Measurements from ENCODE around the gene FALEC.

FALEC gene

GRCh38 chr1:150476754-150477153, 38.8 kb upstream of the FALEC start:
- in situ Hi-C loops (cut with MboI; ENCODE audit: low pct_unique_long_range_greater_than_20kb, low sequenced_read_pairs, unreplicated experiment), result no loop called here
- TF ChIP-seq CTCF (IDR thresholded peaks at IDR 0.05; ENCODE audit: extremely low read depth, insufficient read depth, missing control alignments), result no peak
- no peak for DNase-seq (ENCODE audit: low spot score)

- in situ Hi-C loops (cut with MboI; ENCODE audit: low pct_unique_long_range_greater_than_20kb, low sequenced_read_pairs, unreplicated experiment), result no loop called here
- DNase-seq (ENCODE audit: low spot score), result no peak
- no peak for TF ChIP-seq CTCF (IDR thresholded peaks at IDR 0.05; ENCODE audit: extremely low read depth, insufficient read depth, missing control alignments)
These were observed 38.2 kb upstream of the FALEC start for GRCh38 chr1:150477320-150477719.

- no peak for TF ChIP-seq CTCF (IDR thresholded peaks at IDR 0.05; ENCODE audit: extremely low read depth, insufficient read depth, missing control alignments)
- DNase-seq (ENCODE audit: low spot score), result no peak
- in situ Hi-C loops (cut with MboI; ENCODE audit: low pct_unique_long_range_greater_than_20kb, low sequenced_read_pairs, unreplicated experiment), result no loop called here
These were observed 37.8 kb upstream of the FALEC start for GRCh38 chr1:150477733-150478132.

- in situ Hi-C loops (cut with MboI; ENCODE audit: low pct_unique_long_range_greater_than_20kb, low sequenced_read_pairs, unreplicated experiment), result no loop called here
- DNase-seq (ENCODE audit: low spot score), result no peak
- no peak for TF ChIP-seq CTCF (IDR thresholded peaks at IDR 0.05; ENCODE audit: extremely low read depth, insufficient read depth, missing control alignments)
These were observed 36.2 kb upstream of the FALEC start for GRCh38 chr1:150479370-150479769.

GRCh38 chr1:150479927-150480352, 35.6 kb upstream of the FALEC start:
- no peak for TF ChIP-seq CTCF (IDR thresholded peaks at IDR 0.05; ENCODE audit: extremely low read depth, insufficient read depth, missing control alignments)
- in situ Hi-C loops (cut with MboI; ENCODE audit: low pct_unique_long_range_greater_than_20kb, low sequenced_read_pairs, unreplicated experiment), result no loop called here
- DNase-seq (ENCODE audit: low spot score), result no peak

GRCh38 chr1:150484431-150484830, 31.1 kb upstream of the FALEC start:
- DNase-seq (ENCODE audit: low spot score), result no peak
- in situ Hi-C loops (cut with MboI; ENCODE audit: low pct_unique_long_range_greater_than_20kb, low sequenced_read_pairs, unreplicated experiment), result no loop called here
- TF ChIP-seq CTCF (IDR thresholded peaks at IDR 0.05; ENCODE audit: extremely low read depth, insufficient read depth, missing control alignments), result no peak

GRCh38 chr1:150484861-150485260, 30.7 kb upstream of the FALEC start:
- in situ Hi-C loops (cut with MboI; ENCODE audit: low pct_unique_long_range_greater_than_20kb, low sequenced_read_pairs, unreplicated experiment), result no loop called here
- no peak for DNase-seq (ENCODE audit: low spot score)
- no peak for TF ChIP-seq CTCF (IDR thresholded peaks at IDR 0.05; ENCODE audit: extremely low read depth, insufficient read depth, missing control alignments)

Data from GM13977 (cell line).